AG04450 (cell line): Measurements from ENCODE around the gene GAS6. TPM values are rescaled to one million over a fixed set of nuclear protein-coding genes. Genes with fewer than 3 reads are reported as not detected.

Experiments used
- CTCF ChIA-PET: fragments of 300-600, 350-600 bp; formaldehyde crosslinking; extraction: SDS; loops from one replicate; lab custom pipeline; 2022; ENCODE audit warnings: antibody characterized with exemption, inconsistent platforms; lab: Charles Lee
- POLR2A ChIA-PET: fragments of 350-600 bp; formaldehyde crosslinking; extraction: SDS; loops from one replicate; lab custom pipeline; 2021; ENCODE audit warnings: antibody characterized with exemption, inconsistent platforms; lab: Yijun Ruan, JAX
- DNase-seq: peaks from one replicate; pipeline ENCODE4 v3.0.0-alpha.2; 2011; ENCODE audit warnings: low read depth, low spot score
- H3K27ac ChIP-seq: one replicate; pipeline ENCODE4 v1.5.1; 2012; ENCODE audit warnings: low read depth, low read length, control low read depth
- H3K27me3 ChIP-seq: one replicate; pipeline ENCODE4 v1.6.0; 2012; ENCODE audit warnings: low read length; ENCODE audit not compliant: control insufficient read depth, insufficient read depth
- H3K4me3 ChIP-seq: 2 replicates; pipeline ENCODE4 v1.5.1; 2011; ENCODE audit warnings: mild to moderate bottlenecking, low read depth, low read length, control low read depth
- H3K9me3 ChIP-seq: 2 replicates; pipeline ENCODE4 v1.5.1; 2012; ENCODE audit warnings: low read length; ENCODE audit not compliant: control insufficient read depth, insufficient read depth
- polyA plus RNA-seq: library from polyadenylated mRNA; depleted of rRNA; stranded (reverse); fragments of >200 nt; gene quantifications from 2 replicates; pipeline ENCODE4 v1.2.3, GENCODE V29; 2011
- TF ChIP-seq, protein P1 (sequence below): IDR thresholded peaks from 2 replicates; pipeline ENCODE4 v1.5.1; 2011; ENCODE audit warnings: low read depth, low read length, control low read depth, inconsistent platforms

Gene GAS6
- polyA plus RNA-seq, 1 experiment = 356 TPM

DNA sequence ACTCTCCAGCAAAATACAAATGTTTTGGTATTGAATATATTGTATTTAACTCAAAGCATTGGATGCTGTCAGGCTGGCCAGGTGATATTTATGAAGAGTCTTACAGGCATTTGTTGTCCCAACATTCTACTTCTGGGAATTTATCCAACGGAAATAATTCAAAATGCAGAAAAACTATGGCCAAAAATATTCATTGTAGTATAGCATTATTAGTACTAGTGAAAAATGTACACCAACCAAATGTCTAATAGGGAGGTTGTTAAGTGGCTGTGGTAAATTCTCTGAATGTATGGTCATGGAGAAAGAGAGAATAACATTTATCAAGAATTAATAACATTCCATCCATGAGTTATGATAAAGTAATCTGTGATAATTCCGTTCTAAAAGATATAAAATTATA is 38.6 kb upstream of the GAS6 start:
- peaks cover 12% of the 10 kb centered on the region for H3K9me3 ChIP-seq
- no peak overlapping the region for H3K27ac ChIP-seq
- H3K4me3 ChIP-seq = no peak overlapping the region
- ChIA-PET POLR2A (no interaction called here), CTCF (no interaction called here)
- TF ChIP-seq, protein P1, sequence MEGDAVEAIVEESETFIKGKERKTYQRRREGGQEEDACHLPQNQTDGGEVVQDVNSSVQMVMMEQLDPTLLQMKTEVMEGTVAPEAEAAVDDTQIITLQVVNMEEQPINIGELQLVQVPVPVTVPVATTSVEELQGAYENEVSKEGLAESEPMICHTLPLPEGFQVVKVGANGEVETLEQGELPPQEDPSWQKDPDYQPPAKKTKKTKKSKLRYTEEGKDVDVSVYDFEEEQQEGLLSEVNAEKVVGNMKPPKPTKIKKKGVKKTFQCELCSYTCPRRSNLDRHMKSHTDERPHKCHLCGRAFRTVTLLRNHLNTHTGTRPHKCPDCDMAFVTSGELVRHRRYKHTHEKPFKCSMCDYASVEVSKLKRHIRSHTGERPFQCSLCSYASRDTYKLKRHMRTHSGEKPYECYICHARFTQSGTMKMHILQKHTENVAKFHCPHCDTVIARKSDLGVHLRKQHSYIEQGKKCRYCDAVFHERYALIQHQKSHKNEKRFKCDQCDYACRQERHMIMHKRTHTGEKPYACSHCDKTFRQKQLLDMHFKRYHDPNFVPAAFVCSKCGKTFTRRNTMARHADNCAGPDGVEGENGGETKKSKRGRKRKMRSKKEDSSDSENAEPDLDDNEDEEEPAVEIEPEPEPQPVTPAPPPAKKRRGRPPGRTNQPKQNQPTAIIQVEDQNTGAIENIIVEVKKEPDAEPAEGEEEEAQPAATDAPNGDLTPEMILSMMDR = no peak
- H3K27me3 ChIP-seq = no peaks in the 10 kb centered on the region
- no peak for DNase-seq

DNA sequence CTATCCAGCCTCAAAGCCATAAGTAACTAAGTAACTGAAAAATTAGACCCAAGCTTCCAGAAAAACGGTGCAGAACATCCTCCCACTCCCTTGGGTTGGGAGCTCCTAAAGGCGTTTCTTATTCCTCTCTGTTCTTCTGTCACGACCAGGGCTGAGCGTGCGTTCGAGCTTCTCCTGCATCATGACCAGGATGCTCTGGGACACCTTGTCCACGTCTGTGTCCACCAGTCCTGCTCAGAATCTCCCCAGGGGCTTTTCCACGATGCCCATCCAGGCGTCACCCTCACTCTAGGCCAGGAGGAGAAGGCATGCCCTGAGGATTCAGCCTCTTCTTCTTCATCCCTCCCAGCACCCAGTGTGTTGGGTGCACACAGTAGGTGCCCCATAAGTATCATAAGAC is 37.8 kb upstream of the GAS6 start:
- TF ChIP-seq, protein P1 = no peak
- POLR2A ChIA-PET = no interaction called here
- Histone ChIP-seq H3K27me3 (no peaks in the 10 kb centered on the region), H3K4me3 (no peak overlapping the region), H3K27ac (peak overlapping the region; percentile 65), H3K9me3 (peaks cover 12% of the 10 kb centered on the region)
- no peak for DNase-seq
- CTCF ChIA-PET = no interaction called here

DNA sequence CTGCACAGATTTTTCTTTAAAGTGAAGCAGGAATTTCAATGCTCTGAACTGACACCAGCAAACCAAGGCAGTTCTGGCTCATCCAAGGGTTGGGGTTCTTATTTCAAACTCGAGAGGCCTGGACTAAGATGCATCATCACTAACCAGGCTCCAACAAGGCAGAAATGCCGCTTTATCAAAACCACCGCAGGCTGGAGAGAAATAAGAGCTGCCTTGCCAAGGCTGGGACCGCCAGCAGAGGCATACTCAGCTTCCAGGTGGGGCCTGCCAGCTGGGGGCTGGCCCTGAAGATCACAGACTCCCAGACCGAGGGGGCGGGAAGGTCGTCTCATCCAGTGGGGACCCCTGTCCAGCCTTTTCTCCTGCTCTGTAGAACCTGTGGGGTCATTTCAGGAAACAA is 37.4 kb upstream of the GAS6 start:
- POLR2A ChIA-PET = no interaction called here
- Histone ChIP-seq H3K9me3 (peaks cover 12% of the 10 kb centered on the region), H3K27me3 (no peaks in the 10 kb centered on the region), H3K4me3 (no peak overlapping the region), H3K27ac (peak overlapping the region; percentile 65)
- no peak for DNase-seq
- CTCF ChIA-PET = no interaction called here
- TF ChIP-seq, protein P1 = no peak

DNA sequence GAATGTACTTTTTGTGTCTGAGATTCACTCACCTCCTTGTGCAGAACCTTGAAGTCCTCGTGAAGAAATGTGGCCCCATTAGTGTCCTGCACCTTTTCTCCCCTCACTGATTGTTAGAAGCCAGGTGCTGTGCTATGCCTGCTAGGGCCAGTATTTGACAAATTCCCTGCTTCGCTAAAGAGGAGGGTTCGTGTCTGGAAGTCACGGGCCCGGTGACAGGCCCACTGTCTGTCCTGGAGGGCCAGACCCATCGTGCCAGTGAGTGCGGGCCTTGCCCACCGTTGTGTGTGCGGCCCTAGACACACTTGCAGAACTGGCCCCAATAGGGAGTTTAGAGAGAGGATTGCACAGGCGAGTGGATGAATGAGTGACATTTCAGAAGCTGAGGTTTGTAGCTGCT is 36.8 kb upstream of the GAS6 start:
- ChIA-PET POLR2A (no interaction called here), CTCF (no interaction called here)
- Histone ChIP-seq H3K27me3 (no peaks in the 10 kb centered on the region), H3K27ac (peak overlapping the region; percentile 33), H3K4me3 (no peak overlapping the region), H3K9me3 (peaks cover 12% of the 10 kb centered on the region)
- TF ChIP-seq, protein P1 = no peak
- DNase-seq = no peak

DNA sequence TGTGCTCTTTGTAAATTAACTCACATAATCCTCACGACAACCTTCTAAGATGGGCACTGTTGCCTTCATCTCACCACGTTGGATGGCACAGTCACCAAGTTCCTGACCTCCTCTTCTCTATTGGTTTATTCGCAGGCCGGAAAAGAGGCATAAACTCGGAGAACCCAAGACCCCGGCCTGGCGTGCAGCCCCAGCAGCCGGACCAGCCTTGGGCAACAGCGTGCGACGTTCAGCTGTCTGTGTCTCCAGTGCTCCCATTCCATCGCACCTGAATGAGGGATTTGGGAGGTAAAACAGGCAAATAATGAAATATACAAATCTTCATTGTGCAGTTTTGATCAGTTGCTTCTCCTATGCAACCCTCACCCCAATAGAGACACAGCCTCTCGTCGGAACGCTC is 34.5 kb upstream of the GAS6 start:
- H3K27me3 ChIP-seq = no peaks in the 10 kb centered on the region
- no peak for DNase-seq
- no peak overlapping the region for H3K4me3 ChIP-seq
- CTCF ChIA-PET = no interaction called here
- POLR2A ChIA-PET = no interaction called here
- TF ChIP-seq, protein P1 = no peak
- H3K9me3 ChIP-seq = peaks cover 12% of the 10 kb centered on the region
- no peak overlapping the region for H3K27ac ChIP-seq
